ENCODE data around the gene CD8A.
"Not testable (repeated sequence)": the region's sequence is repeated elsewhere in the genome, so short reads cannot be mapped to it uniquely, and the experiment has no call there.

Gene CD8A

DNA sequence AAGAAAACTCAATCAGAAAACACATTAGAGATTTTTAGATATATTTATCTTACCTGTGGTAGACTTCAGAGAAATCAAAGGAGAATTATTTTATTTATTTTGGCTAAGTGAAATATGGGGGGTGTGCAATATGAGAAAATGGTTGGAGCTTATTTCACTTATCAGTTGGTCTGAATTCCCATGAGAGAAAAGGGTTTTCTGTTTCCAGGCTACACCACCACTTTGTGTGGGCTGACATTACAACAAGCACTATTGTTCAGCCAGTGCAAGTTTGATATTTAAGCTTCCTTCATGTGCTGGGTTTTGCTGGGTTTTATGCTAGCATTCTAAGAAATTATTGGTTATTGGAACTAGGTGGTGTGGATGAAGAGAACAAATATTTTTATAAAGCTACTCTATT is 37.1 kb downstream of the CD8A start:
- DNase-seq (ENCODE audit: low spot score): no peak
- TF ChIP-seq CTCF (IDR thresholded peaks at IDR 0.05; ENCODE audit: extremely low read depth, missing control alignments): no peak

DNA sequence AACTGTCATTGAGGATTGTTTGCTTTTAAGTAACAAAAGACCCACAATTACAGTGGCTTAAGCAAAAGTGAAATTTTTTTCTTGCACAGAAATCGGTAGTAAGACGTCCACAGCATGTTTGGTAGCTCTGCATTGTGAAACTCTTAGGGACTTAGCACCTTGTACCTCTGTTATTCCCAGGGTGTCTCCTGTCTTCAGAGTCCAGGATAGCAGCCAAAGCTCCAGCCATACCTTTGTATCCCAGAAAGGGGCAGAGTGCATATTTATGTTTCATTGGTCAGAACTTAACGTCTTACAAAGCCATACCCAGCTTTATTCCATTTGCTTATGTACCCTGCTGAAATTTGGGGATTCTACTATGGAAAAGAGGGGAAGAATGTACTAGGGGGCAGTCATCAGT is 37.8 kb downstream of the CD8A start:
- no peak for DNase-seq (ENCODE audit: low spot score)
- TF ChIP-seq CTCF (IDR thresholded peaks at IDR 0.05; ENCODE audit: extremely low read depth, missing control alignments): no peak

DNA sequence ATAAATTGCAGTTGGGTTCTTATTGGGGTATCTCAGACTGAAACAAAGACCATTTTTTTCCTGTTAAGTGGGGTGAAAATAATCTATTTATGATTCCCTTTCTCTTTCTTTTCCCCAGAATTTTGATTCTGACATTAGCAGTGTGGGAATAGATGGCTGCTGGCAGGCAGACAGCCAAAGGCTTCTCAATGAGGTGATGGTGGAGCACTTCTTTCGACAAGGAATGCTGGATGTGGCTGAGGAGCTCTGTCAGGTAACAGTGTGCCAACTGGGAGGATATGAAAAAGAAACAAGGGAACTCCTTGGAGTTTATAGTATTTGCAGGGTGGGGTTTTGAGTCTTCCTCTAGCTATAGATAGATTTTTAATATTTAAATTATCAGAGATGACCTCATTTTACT is 38.9 kb downstream of the CD8A start:
- TF ChIP-seq CTCF (IDR thresholded peaks at IDR 0.05; ENCODE audit: extremely low read depth, missing control alignments): no peak
- no peak for DNase-seq (ENCODE audit: low spot score)

DNA sequence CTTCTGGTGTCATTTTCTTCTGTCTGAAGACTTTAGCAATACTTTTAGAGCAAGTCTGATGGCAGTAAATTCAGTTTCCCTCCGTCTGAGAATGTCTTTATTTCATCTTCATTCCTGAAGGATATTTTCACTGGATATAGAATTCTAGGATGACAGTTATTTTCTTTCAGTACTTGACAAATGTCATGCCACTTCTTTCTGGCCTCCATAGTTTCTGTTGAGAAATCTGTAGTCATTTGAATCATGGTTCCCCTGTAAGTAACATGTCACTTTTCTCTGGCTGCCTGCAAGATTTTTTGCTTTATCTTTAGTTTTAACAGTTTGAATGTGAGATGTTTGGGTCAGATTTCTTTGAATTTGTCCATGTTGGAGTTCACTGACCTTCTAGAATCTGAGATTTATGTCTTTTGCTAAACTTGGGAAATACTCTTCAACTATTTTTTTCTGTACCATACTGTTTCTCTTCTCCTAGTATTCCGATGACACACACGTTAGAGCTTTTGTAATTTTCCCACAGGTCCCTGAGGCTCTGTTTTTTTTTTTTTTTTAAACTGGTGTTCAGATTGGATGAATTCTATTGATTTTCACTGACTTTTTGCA is 40.4 kb downstream of the CD8A start:
- TF ChIP-seq CTCF (IDR thresholded peaks at IDR 0.05; ENCODE audit: extremely low read depth, missing control alignments): no peak
- DNase-seq (ENCODE audit: low spot score): no peak

DNA sequence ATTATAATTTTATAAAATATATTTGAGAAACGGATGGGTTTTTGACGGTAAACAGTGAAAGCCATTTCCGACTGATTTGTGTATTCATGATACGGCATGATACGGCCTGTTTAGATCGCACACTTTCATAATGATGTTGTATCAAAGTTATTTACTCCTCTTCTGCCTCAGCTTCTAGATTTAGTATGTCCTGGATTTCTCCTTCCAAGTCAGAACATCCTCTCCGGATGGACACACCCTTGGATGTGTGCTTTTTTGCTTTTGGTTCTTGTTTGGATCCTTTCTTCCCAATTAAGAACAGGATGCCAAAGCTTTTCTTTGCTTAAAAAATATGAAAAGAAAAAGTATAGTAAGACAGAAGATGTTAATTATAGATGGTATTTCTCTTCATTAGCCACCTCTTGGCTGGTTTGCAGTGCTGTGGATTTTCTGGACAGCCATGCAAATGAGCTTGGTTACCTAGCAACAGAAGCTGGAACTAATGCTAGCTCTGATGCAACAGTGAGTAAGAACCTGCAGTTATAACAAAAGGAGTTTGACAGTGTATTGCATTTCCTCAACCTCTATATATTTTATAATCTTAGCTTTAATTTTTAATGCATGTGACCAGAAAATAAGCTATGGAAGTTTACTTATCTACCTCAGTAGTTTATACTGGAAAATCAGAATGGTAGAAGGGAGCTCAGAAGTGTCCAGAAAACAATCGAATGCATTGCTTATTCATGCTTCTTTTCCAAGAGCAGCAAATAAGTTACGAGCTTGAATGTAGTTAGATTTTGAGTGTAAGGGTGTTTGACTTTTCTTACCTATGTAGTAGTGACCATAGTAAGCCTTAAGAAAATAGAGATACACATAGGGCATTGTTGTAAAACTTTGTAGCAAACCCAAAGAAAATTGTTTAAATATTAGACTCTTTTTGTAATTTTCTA is 42.7 kb downstream of the CD8A start:
- DNase-seq (ENCODE audit: low spot score): peak; percentile 10
- TF ChIP-seq CTCF (IDR thresholded peaks at IDR 0.05; ENCODE audit: extremely low read depth, missing control alignments): no peak

- no peak for DNase-seq (ENCODE audit: low spot score)
- no peak for TF ChIP-seq CTCF (IDR thresholded peaks at IDR 0.05; ENCODE audit: extremely low read depth, missing control alignments)
These were observed 43.8 kb downstream of the CD8A start for GRCh38 chr2:86746939-86747338.

DNA sequence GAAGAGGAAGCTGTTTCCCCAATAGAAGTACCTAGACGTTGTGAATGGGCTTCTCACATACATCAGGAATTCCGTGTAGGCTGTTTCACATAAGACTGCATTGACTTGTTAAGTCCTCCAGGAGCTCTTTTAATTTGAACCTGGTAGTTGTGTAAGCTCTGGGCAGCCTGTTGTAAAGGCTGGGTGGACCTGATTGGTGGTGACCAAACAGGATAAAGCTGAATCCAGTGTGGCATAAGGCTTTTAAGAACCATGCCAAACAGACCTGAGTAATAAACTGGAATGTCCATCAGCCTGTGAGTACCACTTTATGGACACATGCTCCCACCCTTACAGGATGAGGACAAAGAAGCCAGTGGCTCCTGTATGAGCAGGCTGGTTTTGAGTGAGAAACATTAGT is 46.6 kb downstream of the CD8A start:
- DNase-seq (ENCODE audit: low spot score): no peak
- no peak for TF ChIP-seq CTCF (IDR thresholded peaks at IDR 0.05; ENCODE audit: extremely low read depth, missing control alignments)

- not testable (repeated sequence) for DNase-seq (ENCODE audit: low spot score)
These were observed 48.7 kb downstream of the CD8A start for GRCh38 chr2:86741889-86742498.

GRCh38 chr2:86739889-86740288 is 50.8 kb downstream of the CD8A start:
- not testable (repeated sequence) for DNase-seq (ENCODE audit: low spot score)

DNA sequence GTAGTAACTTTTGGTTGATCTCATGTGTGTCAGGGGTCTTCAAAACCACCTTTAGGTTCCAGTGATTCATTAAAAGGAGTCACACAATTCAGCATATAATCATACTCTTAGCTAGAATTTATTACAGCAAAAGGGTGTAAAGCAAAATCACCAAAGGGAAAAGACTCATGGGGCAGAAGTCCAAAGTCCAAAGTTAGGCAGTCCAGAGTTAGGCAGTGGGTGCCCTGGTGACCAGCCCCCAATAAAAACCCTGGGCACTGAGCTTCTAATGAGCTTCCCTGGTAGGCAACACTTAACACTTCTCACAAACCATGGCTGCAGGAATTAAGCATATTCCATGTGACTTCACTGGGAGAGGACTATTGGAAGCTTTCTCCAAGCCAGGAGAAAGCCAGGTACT is 51.2 kb downstream of the CD8A start:
- not testable (repeated sequence) for DNase-seq (ENCODE audit: low spot score)

GRCh38 chr2:86734896-86735295 is 55.8 kb downstream of the CD8A start:
- DNase-seq (ENCODE audit: low spot score): not testable (repeated sequence)
